HCT116 (cell line): ENCODE measurements around the gene GYG1. TPM values are rescaled to one million over a fixed set of nuclear protein-coding genes. Genes with fewer than 3 reads are reported as not detected.
A peak's percentile ranks its signal among the peaks of the same experiment; 100 is the strongest.

Source experiments
- ATAC-seq: fragments of 200-7000 bp; cut with Tn5 transposase; 2 replicates; pipeline ENCODE4 v1.9.1; 2020; ENCODE audit warnings: mild to moderate bottlenecking, moderate library complexity
- BruUV-seq: library from RNA; stranded (reverse); fragments of 400-500 nt; replicated peaks from 2 replicates; lab custom pipeline; 2021; lab: Mats Ljungman, UMichigan
- CTCF ChIA-PET: fragments of 300-600 bp; sonication (Branson Sonifier 250); formaldehyde crosslinking; loops from one replicate; lab custom pipeline; 2021; ENCODE audit warnings: antibody characterized with exemption; lab: Charles Lee
- POLR2A ChIA-PET: fragments of 300-600, 350-600 bp; sonication (Branson Sonifier 250); formaldehyde crosslinking; loops from one replicate; lab custom pipeline; 2021; ENCODE audit warnings: antibody characterized with exemption; lab: Charles Lee
- RAD21 ChIA-PET, 2 experiments: fragments of 300-600 bp; sonication (Branson Sonifier 250); formaldehyde crosslinking; loops; one replicate each; lab custom pipeline; 2023; ENCODE audit warnings: low total read pairs in 2 of 2; ENCODE audit not compliant: uncharacterized antibody in 2 of 2, unreplicated experiment in 2 of 2, low non-redundant PET in 1 of 2; lab: Charles Lee
- DNase-seq: peaks from one replicate; pipeline ENCODE4 v3.0.0-alpha.2; 2010; ENCODE audit warnings: low read depth, low spot score
- H2AFZ ChIP-seq: fragments of 200-600 bp; shearing (Covaris generic), sonication (generic); 2 replicates; pipeline ENCODE4 v1.6.1; 2017; ENCODE audit warnings: low read depth, mixed run types, mixed read lengths, antibody characterized with exemption, low read length; ENCODE audit not compliant: poor library complexity, severe bottlenecking
- H3K27ac ChIP-seq: 2 replicates; pipeline ENCODE4 v1.5.1; 2012; ENCODE audit warnings: low read depth, low read length
- H3K27me3 ChIP-seq: fragments of 200-600 bp; sonication (generic); 2 replicates; pipeline ENCODE4 v1.6.1; 2016; ENCODE audit warnings: mixed run types, low read length, mixed read lengths; ENCODE audit not compliant: insufficient read depth
- H3K36me3 ChIP-seq, 2 experiments: fragments of 200-500 bp in 1 of 2; fragments of 200-600 bp in 1 of 2; sonication (Bioruptor generic) in 1 of 2; sonication (generic) in 1 of 2; 2 replicates each; pipeline versions ENCODE4 v1.5.1 to v1.6.1; 2014 to 2016; ENCODE audit warnings: low read length in 2 of 2, inconsistent platforms in 1 of 2, mixed read lengths in 1 of 2, mixed run types in 1 of 2; ENCODE audit not compliant: insufficient read depth in 2 of 2, control insufficient read depth in 1 of 2
- H3K4me1 ChIP-seq, 2 experiments: fragments of 200-600 bp in 1 of 2; sonication (generic) in 1 of 2; 2 replicates each; pipeline versions ENCODE4 v1.5.1 to v1.6.1; 2012 to 2017; ENCODE audit warnings: low read length in 2 of 2, inconsistent platforms in 1 of 2, mild to moderate bottlenecking in 1 of 2, mixed read lengths in 1 of 2, mixed run types in 1 of 2, moderate library complexity in 1 of 2; ENCODE audit not compliant: insufficient read depth in 2 of 2, control insufficient read depth in 1 of 2
- H3K4me2 ChIP-seq: fragments of 200-600 bp; sonication (generic); 2 replicates; pipeline ENCODE4 v1.6.1; 2017; ENCODE audit warnings: mixed run types, low read length, mixed read lengths
- H3K4me3 ChIP-seq, 2 experiments: fragments of 200-600 bp in 1 of 2; sonication (generic) in 1 of 2; replicated peaks in 1 of 2; 2 replicates each; pipeline ENCODE4 v1.5.1; 2011 to 2016; ENCODE audit warnings: low read length in 2 of 2, control low read depth in 1 of 2, low read depth in 1 of 2, mild to moderate bottlenecking in 1 of 2, mixed read lengths in 1 of 2, mixed run types in 1 of 2
- H3K79me2 ChIP-seq: fragments of 200-600 bp; sonication (generic); 2 replicates; pipeline ENCODE4 v1.6.1; 2017; ENCODE audit warnings: mild to moderate bottlenecking, mixed run types, low read length, moderate library complexity, mixed read lengths; ENCODE audit not compliant: insufficient read depth
- H3K9ac ChIP-seq: fragments of 200-600 bp; sonication (generic); 2 replicates; pipeline ENCODE4 v1.6.1; 2016; ENCODE audit warnings: low read length, mixed read lengths
- H3K9me2 ChIP-seq: fragments of 200-600 bp; sonication (generic), shearing (Covaris generic); 2 replicates; pipeline ENCODE4 v1.6.1; 2017; ENCODE audit warnings: mixed run types, mild to moderate bottlenecking, moderate library complexity; ENCODE audit not compliant: insufficient read depth
- H3K9me3 ChIP-seq, 2 experiments: fragments of 200-500 bp in 1 of 2; fragments of 200-600 bp in 1 of 2; sonication (Bioruptor generic) in 1 of 2; sonication (generic) in 1 of 2; 2 replicates each; pipeline ENCODE4 v1.6.1; 2014 to 2017; ENCODE audit warnings: low read length in 2 of 2, mixed read lengths in 2 of 2, inconsistent platforms in 1 of 2, low read depth in 1 of 2, mild to moderate bottlenecking in 1 of 2, mixed run types in 1 of 2, moderate library complexity in 1 of 2; ENCODE audit not compliant: control insufficient read depth in 1 of 2, insufficient read depth in 1 of 2
- H4K20me1 ChIP-seq: fragments of 200-600 bp; sonication (generic), shearing (Covaris generic); 2 replicates; pipeline ENCODE4 v1.6.1; 2017; ENCODE audit warnings: mixed run types, mild to moderate bottlenecking, moderate library complexity; ENCODE audit not compliant: insufficient read depth
- ATF3 ChIP-seq: IDR thresholded peaks from 2 replicates; pipeline ENCODE4 v1.6.1; 2012
- EZH2 ChIP-seq: fragments of 200-600 bp; sonication (generic); IDR thresholded peaks from 2 replicates; pipeline ENCODE4 v1.6.1; 2017; ENCODE audit warnings: antibody characterized with exemption, mixed run types
- JUND ChIP-seq: IDR thresholded peaks from 2 replicates; pipeline ENCODE4 v1.6.1; 2012
- MAX ChIP-seq: IDR thresholded peaks from 2 replicates; pipeline ENCODE4 v1.6.1; 2012
- POLR2A ChIP-seq: IDR thresholded peaks from 2 replicates; pipeline ENCODE4 v1.7.0; 2011; ENCODE audit warnings: borderline replicate concordance; ENCODE audit not compliant: insufficient read depth, insufficient read length; ENCODE audit errors: extremely low read depth
- ZFX ChIP-seq: fragments of 450-650 bp; IDR thresholded peaks from 2 replicates; pipeline ENCODE4 v1.6.1; 2017
- intact Hi-C: fragments of 100-400 bp; cut with micrococcal nuclease; formaldehyde crosslinking; loops from 2 replicates; pipeline ENCODE4 v1.10.0; 2022
- total RNA-seq: library from RNA; stranded (reverse); gene quantifications from one replicate; pipeline ENCODE4 v1.2.1, GENCODE V29; 2021; ENCODE audit not compliant: unreplicated experiment

GYG1 gene
- total RNA-seq, 1 experiment from 2014 or later: 28.9 TPM

- Histone ChIP-seq H3K27ac (peak overlapping the region; percentile 73), H3K9me3 (no peaks in the 10 kb centered on the region), H3K79me2 (peaks cover 8% of the 10 kb centered on the region; the same call in 1 of the 2 replicates), H3K36me3 (no peaks in the 10 kb centered on the region), H3K9ac (peak overlapping the region; percentile 81), H3K9me2 (no peaks in the 10 kb centered on the region), H3K4me2 (peak overlapping the region; percentile 93), H3K27me3 (no peaks in the 10 kb centered on the region), H3K4me3 (peak overlapping the region; percentile 71 to 73), H2AFZ (no peak overlapping the region), H4K20me1 (no peaks in the 10 kb centered on the region), H3K4me1 (peaks cover 4 to 7% of the 10 kb centered on the region in 2 experiments; a peak in 2 of 4 replicates)
- no TSS peak for BruUV-seq
- CTCF ChIA-PET: interaction anchor here (1.3 kb wide), 1 partner anchor 37 kb away, joined by 6 read pairs; no protein-coding TSS in a partner anchor
- no peak for DNase-seq
- RAD21 ChIA-PET: no interaction called here
- peak; percentile 63 for TF ChIP-seq ZFX
- TF ChIP-seq JUND: no peak
- intact Hi-C loops: no loop called here
- ATAC-seq: peak; percentile 20
- POLR2A ChIA-PET: interaction anchor here (0.8 kb wide), 1 partner anchor 30 kb away, joined by 3 read pairs; no protein-coding TSS in a partner anchor
These were observed 791 bp downstream of the GYG1 start for GRCh38 chr3:148992027-148992634.

GRCh38 chr3:148992635-148993255 is 1.4 kb downstream of the GYG1 start:
- no peak overlapping the region for H3K27ac ChIP-seq
- H3K9ac ChIP-seq: peak overlapping the region; percentile 81
- ATAC-seq: no peak
- H3K4me1 ChIP-seq: peaks cover 4 to 7% of the 10 kb centered on the region in 2 experiments; a peak in 2 of 4 replicates
- no peaks in the 10 kb centered on the region for H4K20me1 ChIP-seq
- TF ChIP-seq POLR2A: no peak
- no peak for TF ChIP-seq MAX
- TF ChIP-seq EZH2: no peak
- TF ChIP-seq ATF3: no peak
- DNase-seq: no peak
- H3K4me3 ChIP-seq: peak overlapping the region; percentile 71 to 73
- H3K27me3 ChIP-seq: no peaks in the 10 kb centered on the region
- H3K79me2 ChIP-seq: peaks cover 8% of the 10 kb centered on the region; the same call in 1 of the 2 replicates
- ChIA-PET POLR2A (interaction anchor here (0.8 kb wide), 1 partner anchor 30 kb away, joined by 3 read pairs; no protein-coding TSS in a partner anchor), CTCF (interaction anchor here (1.3 kb wide), 1 partner anchor 37 kb away, joined by 6 read pairs; no protein-coding TSS in a partner anchor), RAD21 (no interaction called here)
- no peak overlapping the region for H2AFZ ChIP-seq
- peak overlapping the region; percentile 93 for H3K4me2 ChIP-seq
- H3K9me3 ChIP-seq: no peaks in the 10 kb centered on the region
- no peaks in the 10 kb centered on the region for H3K9me2 ChIP-seq
- H3K36me3 ChIP-seq: no peaks in the 10 kb centered on the region
- intact Hi-C loops: no loop called here
- BruUV-seq: TSS peak; percentile 68
